Progenitor cell of endocrine pancreas (in vitro differentiated cells): Measurements from ENCODE around the gene LZTFL1. TPM values are rescaled to one million over a fixed set of nuclear protein-coding genes. Genes with fewer than 3 reads are reported as not detected.

ENCODE experiments used
- DNase-seq: peaks from one replicate; pipeline ENCODE4 v3.0.0; 2021; ENCODE audit warnings: low spot score; ENCODE audit not compliant: unreplicated experiment
- H3K27ac Mint-ChIP-seq: 2 replicates; pipeline ENCODE4 v1.8.0; 2021; ENCODE audit warnings: mild to moderate bottlenecking, moderate library complexity, mixed read lengths
- H3K27me3 Mint-ChIP-seq: 2 replicates; pipeline ENCODE4 v1.8.0; 2021; ENCODE audit warnings: mixed read lengths
- H3K36me3 Mint-ChIP-seq: 2 replicates; pipeline ENCODE4 v1.8.0; 2022; ENCODE audit warnings: mixed read lengths; ENCODE audit not compliant: insufficient read depth
- H3K4me1 Mint-ChIP-seq: 2 replicates; pipeline ENCODE4 v1.8.0; 2021; ENCODE audit warnings: low read depth, mixed read lengths
- H3K4me3 Mint-ChIP-seq: 2 replicates; pipeline ENCODE4 v1.8.0; 2021; ENCODE audit warnings: low read depth, mild to moderate bottlenecking, moderate library complexity, mixed read lengths
- H3K9me3 Mint-ChIP-seq: 2 replicates; pipeline ENCODE4 v1.8.0; 2021; ENCODE audit warnings: low read depth, mixed read lengths
- total RNA-seq: library from RNA; stranded (reverse); gene quantifications from 2 replicates; pipeline ENCODE4 v1.2.1, GENCODE V29; 2021
- TF ChIP-seq, protein P1 (sequence below): fragments of 200-600 bp; sonication (generic); IDR thresholded peaks from one replicate; pipeline ENCODE4 v1.5.0; 2021; ENCODE audit warnings: antibody characterized with exemption, mild to moderate bottlenecking; ENCODE audit not compliant: unreplicated experiment

LZTFL1 gene
- total RNA-seq, 1 donor from 2014 or later = 28.1 TPM

DNA sequence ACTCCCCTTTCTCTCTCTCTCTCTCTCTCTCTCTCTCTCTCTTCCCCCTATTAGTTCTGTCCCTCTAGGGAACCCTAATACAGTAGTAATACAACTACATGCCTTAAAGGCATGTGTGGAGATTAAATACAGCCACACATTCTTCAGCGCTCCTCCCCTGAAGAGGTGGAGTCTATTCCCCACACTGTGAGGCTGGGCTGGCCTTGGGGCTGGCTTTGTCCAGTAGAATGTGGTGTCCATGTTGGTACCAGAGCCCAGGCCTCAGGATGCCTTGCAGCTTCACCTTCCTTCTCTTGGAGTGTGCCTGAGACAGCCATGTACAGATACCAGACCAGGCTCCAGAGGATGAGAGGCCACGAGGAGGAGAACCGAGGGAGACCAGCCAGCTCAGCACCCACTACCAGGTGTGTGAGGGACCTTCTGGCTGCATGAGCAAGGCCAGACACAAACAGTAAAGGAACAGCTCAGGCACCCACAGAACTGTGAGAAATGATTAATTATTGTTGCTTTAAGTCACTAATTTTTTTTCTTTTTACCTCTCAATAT is 56.2 kb downstream of the LZTFL1 start:
- Mint-ChIP-seq H3K4me3 (no peak overlapping the region), H3K27ac (no peak overlapping the region), H3K36me3 (no peaks in the 10 kb centered on the region), H3K27me3 (peaks cover 13% of the 10 kb centered on the region), H3K4me1 (no peaks in the 10 kb centered on the region), H3K9me3 (peaks cover 17% of the 10 kb centered on the region)
- no peak for DNase-seq
- TF ChIP-seq, protein P1, sequence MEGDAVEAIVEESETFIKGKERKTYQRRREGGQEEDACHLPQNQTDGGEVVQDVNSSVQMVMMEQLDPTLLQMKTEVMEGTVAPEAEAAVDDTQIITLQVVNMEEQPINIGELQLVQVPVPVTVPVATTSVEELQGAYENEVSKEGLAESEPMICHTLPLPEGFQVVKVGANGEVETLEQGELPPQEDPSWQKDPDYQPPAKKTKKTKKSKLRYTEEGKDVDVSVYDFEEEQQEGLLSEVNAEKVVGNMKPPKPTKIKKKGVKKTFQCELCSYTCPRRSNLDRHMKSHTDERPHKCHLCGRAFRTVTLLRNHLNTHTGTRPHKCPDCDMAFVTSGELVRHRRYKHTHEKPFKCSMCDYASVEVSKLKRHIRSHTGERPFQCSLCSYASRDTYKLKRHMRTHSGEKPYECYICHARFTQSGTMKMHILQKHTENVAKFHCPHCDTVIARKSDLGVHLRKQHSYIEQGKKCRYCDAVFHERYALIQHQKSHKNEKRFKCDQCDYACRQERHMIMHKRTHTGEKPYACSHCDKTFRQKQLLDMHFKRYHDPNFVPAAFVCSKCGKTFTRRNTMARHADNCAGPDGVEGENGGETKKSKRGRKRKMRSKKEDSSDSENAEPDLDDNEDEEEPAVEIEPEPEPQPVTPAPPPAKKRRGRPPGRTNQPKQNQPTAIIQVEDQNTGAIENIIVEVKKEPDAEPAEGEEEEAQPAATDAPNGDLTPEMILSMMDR = no peak

GRCh38 chr3:45783667-45784066 is 58.3 kb downstream of the LZTFL1 start:
- Mint-ChIP-seq H3K9me3 (peaks cover 8% of the 10 kb centered on the region), H3K27ac (no peak overlapping the region), H3K4me1 (no peaks in the 10 kb centered on the region), H3K4me3 (no peak overlapping the region), H3K27me3 (peaks cover 7% of the 10 kb centered on the region), H3K36me3 (no peaks in the 10 kb centered on the region)
- DNase-seq = no peak
- TF ChIP-seq, protein P1 = no peak

DNA sequence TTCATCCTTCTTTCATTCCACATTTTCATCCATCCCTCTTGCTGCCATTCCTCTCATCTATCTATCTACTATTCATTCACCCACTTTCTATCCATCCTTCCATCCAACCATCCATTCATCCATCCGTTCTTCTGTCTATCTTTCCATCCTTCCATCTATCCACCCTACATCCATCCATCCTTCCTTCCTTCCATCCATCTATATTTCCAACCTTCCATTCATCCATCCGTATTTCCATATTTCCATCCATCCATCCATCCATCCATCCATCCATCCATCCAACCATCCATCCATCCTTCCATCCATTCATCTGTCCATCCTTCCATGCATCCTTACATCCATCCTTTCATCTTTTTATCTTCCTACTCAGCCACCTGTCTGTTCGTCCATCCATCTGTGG is 59.5 kb downstream of the LZTFL1 start:
- Mint-ChIP-seq H3K4me1 (no peaks in the 10 kb centered on the region), H3K36me3 (no peaks in the 10 kb centered on the region), H3K27ac (no peak overlapping the region), H3K4me3 (no peak overlapping the region), H3K27me3 (peaks cover 8% of the 10 kb centered on the region), H3K9me3 (peaks cover 8% of the 10 kb centered on the region)
- no peak for DNase-seq
- TF ChIP-seq, protein P1 = no peak

DNA sequence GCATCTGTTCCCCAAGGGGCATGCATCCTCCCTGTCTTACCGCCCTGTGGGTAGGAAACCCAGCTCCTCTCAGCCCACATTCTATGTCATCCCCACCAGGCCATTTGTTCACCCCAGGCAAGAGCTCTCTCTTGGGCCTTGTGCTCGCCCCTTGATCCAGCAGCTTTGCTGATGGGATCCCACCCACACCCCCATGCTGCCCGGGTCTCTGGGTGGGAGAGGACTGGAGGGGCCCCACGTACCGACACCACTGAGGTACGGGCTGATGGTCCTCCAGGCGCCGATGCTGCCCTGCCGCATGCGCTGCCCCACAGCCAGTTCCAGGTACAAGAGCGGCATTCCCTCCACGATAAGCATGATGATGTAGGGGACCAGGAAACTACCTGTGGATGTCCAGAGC is 60.1 kb downstream of the LZTFL1 start:
- no peak overlapping the region for H3K4me3 Mint-ChIP-seq
- no peak for DNase-seq
- H3K36me3 Mint-ChIP-seq = no peaks in the 10 kb centered on the region

DNA sequence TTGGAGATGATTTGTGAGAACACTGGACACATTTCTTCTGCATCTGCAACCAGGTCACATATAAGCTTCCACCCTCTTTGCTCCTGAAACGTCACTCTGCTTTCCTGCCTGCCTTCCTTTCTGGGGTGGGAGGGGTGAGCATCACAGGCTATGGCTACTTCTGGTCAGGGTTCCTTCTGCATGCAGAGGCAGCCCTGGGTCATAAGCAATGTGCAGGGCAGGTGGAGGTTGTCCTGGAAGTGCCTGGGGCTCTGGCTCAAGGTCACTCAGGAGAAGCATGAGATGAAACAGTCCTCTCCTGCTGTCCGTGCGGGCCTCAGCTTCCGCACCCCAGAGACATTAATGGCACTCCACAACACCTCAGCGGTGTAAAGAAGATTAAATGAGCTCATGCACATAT is 60.6 kb downstream of the LZTFL1 start:
- no peaks in the 10 kb centered on the region for H3K4me1 Mint-ChIP-seq
- DNase-seq = no peak
- H3K9me3 Mint-ChIP-seq = peaks cover 8% of the 10 kb centered on the region
- no peak overlapping the region for H3K27ac Mint-ChIP-seq
- TF ChIP-seq, protein P1 = no peak
- no peaks in the 10 kb centered on the region for H3K36me3 Mint-ChIP-seq
- no peak overlapping the region for H3K4me3 Mint-ChIP-seq
- H3K27me3 Mint-ChIP-seq = peaks cover 6% of the 10 kb centered on the region

More for the DNA sequence above, 60.1 kb downstream of the LZTFL1 start:
- TF ChIP-seq, protein P1 = no peak
- H3K4me1 Mint-ChIP-seq = no peaks in the 10 kb centered on the region
- H3K27ac Mint-ChIP-seq = no peak overlapping the region
- H3K27me3 Mint-ChIP-seq = peaks cover 3% of the 10 kb centered on the region
- H3K9me3 Mint-ChIP-seq = peaks cover 8% of the 10 kb centered on the region
